HG02870 (cell line): ENCODE measurements around the gene FN3K.

Experiments
- ATAC-seq: cut with Tn5 transposase; IDR thresholded peaks from one replicate; pipeline ENCODE4 v1.9.1; 2021; ENCODE audit warnings: mild to moderate bottlenecking, moderate library complexity; ENCODE audit not compliant: unreplicated experiment

FN3K gene

GRCh38 chr17:82703036-82703745, 32.2 kb upstream of the FN3K start:
- no peak for ATAC-seq

GRCh38 chr17:82703935-82704865, 31.2 kb upstream of the FN3K start:
- ATAC-seq: no peak

- no peak for ATAC-seq
These were observed 30.5 kb upstream of the FN3K start for GRCh38 chr17:82704886-82705285.

- no peak for ATAC-seq
These were observed 29.7 kb upstream of the FN3K start for GRCh38 chr17:82705756-82706155.

- ATAC-seq: no peak
These were observed 26.3 kb upstream of the FN3K start for GRCh38 chr17:82709024-82709675.

- no peak for ATAC-seq
These were observed 25.5 kb upstream of the FN3K start for GRCh38 chr17:82709676-82710498.

- no peak for ATAC-seq
These were observed 24.7 kb upstream of the FN3K start for GRCh38 chr17:82710499-82711232.

GRCh38 chr17:82713071-82713723, 22.2 kb upstream of the FN3K start:
- ATAC-seq: no peak

GRCh38 chr17:82716203-82717010, 19.0 kb upstream of the FN3K start, which contains the start of gene FN3KRP:
Gene FN3KRP (plus strand): TSS chr17:82716706. CDS start chr17:82716756, 50 bp downstream.
- peak; percentile 79 for ATAC-seq

GRCh38 chr17:82718986-82719685, 16.3 kb upstream of the FN3K start:
- ATAC-seq: no peak

- ATAC-seq: no peak
These were observed 15.2 kb upstream of the FN3K start for GRCh38 chr17:82720204-82720603.

GRCh38 chr17:82722341-82723013, 12.9 kb upstream of the FN3K start:
- ATAC-seq: no peak

GRCh38 chr17:82723169-82723807, 12.1 kb upstream of the FN3K start:
- no peak for ATAC-seq

- no peak for ATAC-seq
These were observed 9.0 kb upstream of the FN3K start for GRCh38 chr17:82726427-82726826.

GRCh38 chr17:82729479-82730260, 5.7 kb upstream of the FN3K start:
- ATAC-seq: no peak

- no peak for ATAC-seq
These were observed 3.2 kb upstream of the FN3K start for GRCh38 chr17:82732118-82732743.
